DMS153 treated with DMSO at 0.1 percent for 48 hours (cell line): ENCODE measurements around the gene MORN1.

Source experiments
- DNase-seq: peaks from one replicate; lab custom pipeline; 2025; ENCODE audit not compliant: unreplicated experiment; lab: John Stamatoyannopoulos, UW

Gene MORN1

GRCh38 chr1:2353551-2354438, 37.6 kb downstream of the MORN1 start:
- no peak for DNase-seq

GRCh38 chr1:2352897-2353550, 38.3 kb downstream of the MORN1 start:
- DNase-seq: no peak

- DNase-seq: no peak
These were observed 38.9 kb downstream of the MORN1 start for GRCh38 chr1:2352341-2352896.

- DNase-seq: no peak
These were observed 39.6 kb downstream of the MORN1 start for GRCh38 chr1:2351723-2352122.

- DNase-seq: no peak
These were observed 40.3 kb downstream of the MORN1 start for GRCh38 chr1:2350911-2351655.

- DNase-seq: no peak
These were observed 40.9 kb downstream of the MORN1 start for GRCh38 chr1:2350501-2350900.

GRCh38 chr1:2349806-2350205, 41.5 kb downstream of the MORN1 start:
- DNase-seq: no peak

- DNase-seq: no peak
These were observed 42.7 kb downstream of the MORN1 start for GRCh38 chr1:2348346-2349325.

- DNase-seq: no peak
These were observed 43.5 kb downstream of the MORN1 start for GRCh38 chr1:2347896-2348295.

- no peak for DNase-seq
These were observed 44.0 kb downstream of the MORN1 start for GRCh38 chr1:2347409-2347785.

- no peak for DNase-seq
These were observed 44.5 kb downstream of the MORN1 start for GRCh38 chr1:2346691-2347408.

- DNase-seq: no peak
These were observed 45.9 kb downstream of the MORN1 start for GRCh38 chr1:2345297-2346075.

GRCh38 chr1:2344744-2345296, 46.5 kb downstream of the MORN1 start:
- no peak for DNase-seq

- DNase-seq: no peak
These were observed 47.2 kb downstream of the MORN1 start for GRCh38 chr1:2344121-2344681.

- DNase-seq: no peak
These were observed 48.1 kb downstream of the MORN1 start for GRCh38 chr1:2343023-2343935.

GRCh38 chr1:2342384-2343022, 48.9 kb downstream of the MORN1 start:
- no peak for DNase-seq
